ENCODE measurements around the gene C4BPB. TPM values are rescaled to one million over a fixed set of nuclear protein-coding genes. Genes with fewer than 3 reads are reported as not detected.
"Not testable (repeated sequence)": the region's sequence is repeated elsewhere in the genome, so short reads cannot be mapped to it uniquely, and the experiment has no call there.

The C4BPB gene
- polyA plus RNA-seq (2013, experiment 1 of 2; ENCODE audit: insufficient read length), result not detected
- polyA plus RNA-seq (2013, experiment 2 of 2; ENCODE audit: insufficient read length), result 0.15 TPM

DNA sequence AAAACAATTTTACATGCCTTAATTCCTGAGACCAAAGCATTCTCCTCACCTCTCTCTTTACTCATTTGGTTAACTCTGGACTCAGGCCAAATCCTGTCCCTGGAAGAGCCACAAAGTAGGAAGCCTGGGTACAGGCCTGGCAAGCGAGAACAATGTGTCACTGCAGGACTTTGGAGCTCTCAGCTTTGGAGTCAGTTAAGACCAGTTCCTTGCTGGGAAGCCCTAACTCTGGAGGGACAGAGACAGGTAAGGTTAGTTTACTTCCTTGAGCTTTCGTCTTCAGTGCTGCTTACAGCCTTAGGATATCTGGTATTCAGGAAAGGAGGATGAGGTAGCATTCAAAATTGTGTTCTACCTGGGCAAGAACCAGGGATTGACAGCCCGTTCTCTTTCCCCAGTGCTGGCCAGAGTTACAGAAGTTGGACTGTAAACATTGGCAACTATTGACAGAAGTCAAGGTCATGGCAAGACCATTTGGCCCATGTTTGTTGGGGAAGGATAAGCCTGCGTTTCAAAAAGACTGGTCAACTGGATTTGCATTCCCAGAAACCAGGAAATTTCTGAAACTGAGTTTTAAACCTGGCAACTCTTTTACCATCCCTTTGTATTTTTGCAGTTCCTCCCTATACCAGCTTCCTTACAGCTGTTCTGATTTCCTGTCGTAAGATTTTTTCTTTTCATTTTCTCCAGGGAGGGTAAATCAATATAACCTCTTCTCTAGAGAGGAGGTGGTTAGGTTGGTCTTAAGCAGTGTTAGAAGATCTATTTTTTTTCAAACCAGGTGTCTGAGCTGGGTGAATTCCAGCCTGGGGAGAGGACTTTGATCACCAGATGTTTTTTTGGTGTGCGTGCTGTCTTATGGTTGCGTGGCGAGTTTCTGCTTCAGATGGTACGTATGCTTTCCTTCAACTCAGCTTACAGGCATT is at the start of gene C4BPB:
Gene C4BPB, plus strand, starts transcription at position 160 of the 926 bp plus-strand sequence. Its CDS starts 672 bp downstream, at position 832.
- DNase-seq, result peak; percentile 30

DNA sequence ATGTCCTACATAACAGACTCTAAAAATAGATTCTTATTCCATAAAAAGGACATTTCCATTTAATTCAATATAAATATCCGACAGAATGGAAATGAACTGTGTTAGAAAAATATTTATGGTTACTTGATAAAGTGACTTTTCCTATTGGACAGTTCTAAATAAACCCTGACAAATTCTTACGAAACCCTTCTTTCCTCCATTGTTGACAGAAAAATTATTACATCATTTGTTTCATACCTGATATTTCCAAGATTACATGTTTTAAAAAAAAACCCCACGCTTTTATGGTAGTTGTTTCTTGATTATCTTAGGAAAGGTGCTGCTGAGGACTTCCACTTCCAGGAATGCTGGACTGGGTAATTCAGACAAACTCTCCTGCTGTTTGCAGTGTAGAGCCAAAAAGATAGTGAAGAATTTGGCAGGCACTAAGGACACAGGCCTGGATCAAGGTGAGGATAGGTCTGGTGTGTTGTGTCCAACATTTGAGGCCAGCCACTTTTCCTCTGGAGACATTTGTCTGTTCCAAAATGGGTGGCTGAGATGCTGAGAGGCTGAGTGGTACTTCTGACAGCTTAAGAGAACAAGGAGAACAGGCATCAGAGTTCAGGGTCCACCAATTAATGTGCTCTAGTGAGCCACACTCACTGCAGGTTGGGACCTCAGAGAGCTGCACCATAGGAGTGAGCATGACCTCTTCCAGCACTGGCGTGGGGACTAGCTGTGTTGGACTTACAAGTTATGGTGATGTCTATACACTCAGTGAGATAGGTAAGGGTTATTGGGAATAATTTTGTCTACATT is 49.1 kb upstream of the C4BPB start:
- no peak for DNase-seq

DNA sequence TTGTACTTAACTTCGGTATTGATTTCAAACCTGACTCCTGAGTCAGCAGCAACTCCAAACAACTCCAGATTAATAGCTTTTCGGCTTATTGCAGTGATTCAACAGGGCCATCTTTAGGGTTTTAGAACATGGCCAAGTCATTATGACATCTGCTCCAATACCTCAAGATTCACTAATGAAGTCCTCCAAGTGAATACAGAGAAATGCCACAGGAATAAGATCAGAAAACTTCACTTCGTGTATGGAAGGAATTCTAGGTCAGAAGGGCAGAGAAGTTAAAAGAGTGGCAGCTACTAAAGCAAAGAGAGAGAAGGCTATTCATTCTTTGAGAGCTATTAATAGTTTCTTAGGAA is 48.5 kb upstream of the C4BPB start:
- peak; percentile 66 for DNase-seq

- not testable (repeated sequence) for DNase-seq
These were observed 47.3 kb upstream of the C4BPB start for GRCh38 chr1:207041397-207041796.

DNA sequence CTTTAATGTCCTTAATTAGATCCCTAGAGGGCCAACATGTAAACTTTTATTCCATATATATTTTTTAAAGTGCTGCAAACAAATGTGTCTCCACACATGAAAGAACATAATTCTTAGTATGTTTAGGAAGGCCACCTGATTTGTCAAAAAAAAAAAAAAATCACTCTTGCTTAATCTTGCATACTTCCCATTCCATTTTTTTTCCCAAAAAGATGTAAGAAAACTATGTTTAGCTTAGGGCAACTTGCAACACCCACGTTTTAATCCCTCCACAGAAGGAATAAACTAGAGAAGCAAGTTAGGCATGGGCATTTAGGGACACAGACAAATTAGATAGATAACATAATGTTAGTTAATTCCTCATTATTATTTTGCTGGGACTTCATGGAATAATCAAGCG is 43.2 kb upstream of the C4BPB start:
- DNase-seq, result no peak

GRCh38 chr1:207047505-207047904 is 41.2 kb upstream of the C4BPB start:
- no peak for DNase-seq

DNA sequence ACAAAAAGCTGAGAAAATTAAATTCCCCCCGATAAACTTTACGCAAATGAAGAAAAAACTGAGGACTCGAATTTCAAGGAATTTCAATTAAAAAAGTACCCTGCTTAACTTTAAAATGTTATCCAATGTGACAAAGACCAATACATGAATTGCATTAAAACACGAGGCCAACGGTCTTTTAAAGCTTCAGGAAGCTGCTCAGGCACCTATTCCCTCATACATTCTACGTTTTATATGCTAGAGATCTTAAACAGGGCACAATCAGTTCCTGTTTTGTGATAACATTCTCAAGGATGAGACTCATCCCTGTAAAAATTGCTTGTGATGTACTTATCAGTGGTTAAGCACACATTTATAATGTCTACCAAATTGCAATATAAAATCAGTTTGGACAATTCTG is 40.6 kb upstream of the C4BPB start:
- DNase-seq, result no peak

DNA sequence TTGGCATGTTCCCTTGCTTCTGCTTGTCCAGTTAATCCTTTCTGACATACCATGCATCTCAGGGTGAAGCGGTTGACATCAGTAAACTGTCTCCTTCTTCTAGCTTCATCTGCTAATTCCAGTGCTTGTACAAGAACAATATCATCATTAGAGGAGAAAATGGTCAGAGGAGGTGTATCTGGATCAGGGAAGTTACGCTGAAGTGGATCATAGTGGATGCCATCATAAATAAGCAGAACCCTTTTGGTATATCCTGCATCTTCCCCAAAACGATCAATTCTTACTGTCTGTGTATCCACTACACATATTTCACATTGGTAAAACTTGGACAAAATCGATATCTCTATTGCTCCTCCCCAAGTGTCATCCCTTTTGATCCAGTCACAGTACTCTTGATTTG is 39.6 kb upstream of the C4BPB start:
- no peak for DNase-seq

- no peak for DNase-seq
These were observed 39.1 kb upstream of the C4BPB start for GRCh38 chr1:207049514-207049913.

DNA sequence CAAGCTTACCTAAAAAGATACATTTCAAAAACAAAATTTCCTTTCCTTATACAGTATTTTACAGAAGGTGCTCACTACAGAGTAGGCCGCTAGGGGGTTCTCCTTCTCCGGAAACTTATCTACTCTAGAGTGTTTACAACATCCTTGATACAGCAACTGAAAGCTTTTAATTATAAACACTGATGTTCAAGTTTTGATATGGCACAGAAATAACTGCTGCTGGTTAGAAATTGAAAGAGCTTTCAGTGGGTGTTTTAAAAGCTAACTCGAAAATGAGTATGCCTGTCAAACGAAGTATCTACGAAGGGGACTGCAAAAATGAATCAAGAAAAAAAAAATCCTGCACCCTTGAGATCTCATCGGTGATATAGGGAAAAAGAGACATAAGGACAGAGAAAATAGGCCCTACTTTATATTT is 38.7 kb upstream of the C4BPB start:
- no peak for DNase-seq

DNA sequence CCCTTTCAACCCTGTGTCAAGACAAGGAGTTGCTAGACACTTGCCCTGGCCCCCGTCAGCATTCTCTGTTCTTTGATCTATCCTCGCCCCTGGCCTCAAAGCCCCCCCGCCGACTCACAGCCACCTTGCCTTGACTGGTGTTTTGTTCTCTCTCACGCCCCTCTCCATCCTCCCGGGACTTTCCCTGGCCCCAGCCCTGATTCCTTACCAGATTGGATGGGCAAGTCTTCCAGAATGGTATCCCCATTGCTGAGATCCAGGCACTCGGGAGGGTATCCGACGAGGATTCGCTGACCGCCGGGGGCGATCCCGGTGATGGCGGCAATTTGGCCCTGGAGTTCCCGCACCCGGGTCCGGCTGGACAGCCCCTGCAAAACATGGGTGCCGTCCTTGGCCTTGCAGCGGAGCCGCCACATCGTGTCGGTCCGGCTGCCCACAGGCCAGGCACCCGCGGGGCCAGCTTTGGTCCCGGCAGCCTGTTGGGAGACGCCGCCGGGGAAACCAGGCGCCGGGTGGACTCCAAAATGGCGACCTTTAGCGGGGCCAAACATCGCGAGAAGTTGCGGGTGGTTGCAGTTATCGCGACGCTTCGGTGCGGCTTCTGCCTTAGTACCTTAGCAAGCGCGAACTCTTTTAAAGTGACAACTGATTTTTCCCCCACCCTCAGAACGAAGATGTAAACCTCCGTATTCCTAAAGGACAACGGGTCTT is 38.0 kb upstream of the C4BPB start:
- peak; percentile 92 for DNase-seq

- no peak for DNase-seq
These were observed 37.3 kb upstream of the C4BPB start, which contains the start of gene YOD1 for GRCh38 chr1:207051191-207051943. Gene YOD1 (minus strand): TSS chr1:207051208. CDS start chr1:207051030, 178 bp downstream.

- DNase-seq, result peak; percentile 93
These were observed 35.5 kb upstream of the C4BPB start, which contains the start of gene PFKFB2 for GRCh38 chr1:207052911-207053769. Gene PFKFB2 (plus strand): TSS chr1:207053275. CDS start chr1:207054718, 1,443 bp downstream.

- no peak for DNase-seq
These were observed 34.2 kb upstream of the C4BPB start for GRCh38 chr1:207054491-207054890.

DNA sequence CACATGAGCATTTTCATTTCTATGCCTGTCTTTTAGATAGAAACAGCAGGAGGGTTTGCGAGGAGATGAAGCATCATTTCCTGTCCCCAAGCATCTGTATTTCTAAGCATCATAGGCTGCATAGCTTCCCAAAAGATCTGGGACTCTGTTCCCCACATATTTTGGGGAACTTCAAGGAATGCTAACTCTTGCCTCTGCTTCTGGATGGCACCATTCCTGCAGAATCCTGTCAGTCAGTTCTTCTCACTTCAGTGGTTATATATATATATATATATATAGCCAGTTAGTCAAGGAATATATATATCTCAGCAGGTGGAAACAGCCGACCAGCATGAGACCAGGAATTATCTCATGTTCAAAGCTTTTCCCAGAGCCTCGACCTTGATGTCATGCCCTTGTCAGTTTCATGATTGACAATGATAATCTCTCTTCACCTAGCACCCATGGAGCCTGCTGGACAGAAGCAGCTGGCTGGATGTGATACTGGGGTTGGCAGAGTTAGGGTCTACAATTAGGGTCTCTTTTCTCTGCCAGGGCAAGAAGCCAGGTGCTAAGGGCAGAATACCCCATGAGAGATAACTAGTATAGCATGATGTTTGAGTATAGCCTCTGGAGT is 33.2 kb upstream of the C4BPB start:
- no peak for DNase-seq

GRCh38 chr1:207056673-207057072 is 32.0 kb upstream of the C4BPB start:
- no peak for DNase-seq

- no peak for DNase-seq
These were observed 30.4 kb upstream of the C4BPB start for GRCh38 chr1:207058252-207058651.

GRCh38 chr1:207058878-207059867 is 29.5 kb upstream of the C4BPB start:
- DNase-seq, result no peak

GRCh38 chr1:207059881-207060280 is 28.8 kb upstream of the C4BPB start:
- DNase-seq, result no peak
